Naive thymus-derived CD8-positive, alpha-beta T cell (primary cell): ENCODE data around the gene PSMB2. TPM values are rescaled to one million over a fixed set of nuclear protein-coding genes. Genes with fewer than 3 reads are reported as not detected.

Source experiments
- ATAC-seq, 2 donors: fragments of 150-1000 bp; cut with Tn5 transposase in 1 of 2; sonication (Bioruptor Pico), chemical (Tn5 transposase) in 1 of 2; 1 replicate in 1 of 2; 2 replicates in 1 of 2; pipeline ENCODE4 v1.10.0; 2021; ENCODE audit warnings: mild to moderate bottlenecking in 2 of 2, moderate library complexity in 2 of 2
- POLR2A ChIA-PET: fragments of 350-600 bp; sonication (Branson Sonifier 250); formaldehyde crosslinking; loops from one replicate; lab custom pipeline; 2021; ENCODE audit warnings: antibody characterized with exemption; lab: Charles Lee
- DNase-seq, 10 donors: peaks; one replicate each; pipeline versions ENCODE4 v3.0.0 to v3.0.0-alpha.2; 2020 to 2022
- H3K27ac Mint-ChIP-seq, 10 donors: one replicate each; pipeline ENCODE4 v1.8.0; 2020 to 2022; ENCODE audit warnings: mild to moderate bottlenecking in 10 of 10, mixed read lengths in 10 of 10, moderate library complexity in 4 of 10, inconsistent platforms in 1 of 10
- H3K27me3 Mint-ChIP-seq, 5 donors: one replicate each; pipeline ENCODE4 v1.8.0; 2021 to 2022; ENCODE audit warnings: mixed read lengths in 5 of 5
- H3K36me3 Mint-ChIP-seq, 3 donors: one replicate each; pipeline ENCODE4 v1.8.0; 2020 to 2022; ENCODE audit warnings: mixed read lengths in 3 of 3, mild to moderate bottlenecking in 2 of 3, inconsistent platforms in 1 of 3
- H3K4me1 Mint-ChIP-seq, 4 donors: one replicate each; pipeline ENCODE4 v1.8.0; 2021 to 2022; ENCODE audit warnings: mixed read lengths in 4 of 4
- H3K4me3 Mint-ChIP-seq, 10 donors: one replicate each; pipeline ENCODE4 v1.8.0; 2020 to 2022; ENCODE audit warnings: mild to moderate bottlenecking in 10 of 10, mixed read lengths in 10 of 10, moderate library complexity in 6 of 10, inconsistent platforms in 1 of 10
- H3K9me3 Mint-ChIP-seq, 9 donors: one replicate each; pipeline ENCODE4 v1.8.0; 2020 to 2022; ENCODE audit warnings: mixed read lengths in 9 of 9, mild to moderate bottlenecking in 3 of 9, inconsistent platforms in 1 of 9, moderate library complexity in 1 of 9
- polyA plus RNA-seq, 3 donors: library from polyadenylated mRNA; unstranded; fragments of 300-500 nt; fragmentation: Illumina TruSeq; gene quantifications; one replicate each; pipeline ENCODE4 v1.2.3, GENCODE V29; 2021
- total RNA-seq, 8 experiments: library from RNA in 2 of 8; stranded (reverse) in 2 of 8; gene quantifications; one replicate each; pipeline ENCODE4 v1.2.3 and lab custom pipeline; 2021 to 2026

The PSMB2 gene
- total and polyA plus RNA-seq, 5 experiments from 2014 or later: 26.1 to 72.5 (median 60.3) TPM

DNA sequence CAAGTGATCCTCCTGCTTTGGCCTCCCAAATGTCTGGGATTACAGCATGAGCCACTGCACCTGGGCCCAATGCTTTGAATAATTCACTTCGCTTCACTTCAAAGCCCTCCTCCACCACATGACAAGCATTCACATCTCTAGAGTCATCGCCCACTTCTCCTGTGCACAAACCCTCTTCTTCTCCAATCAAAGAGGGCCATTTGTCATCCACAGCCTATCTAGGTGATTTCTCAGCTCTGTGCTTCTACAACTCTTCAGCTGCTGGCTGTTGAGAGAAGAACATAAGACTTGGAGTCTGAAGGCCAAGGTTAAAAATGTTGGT lies 20.1 kb upstream of the PSMB2 start:
- Mint-ChIP-seq H3K36me3 (no peaks in the 10 kb centered on the region), H3K4me3 (no peak overlapping the region), H3K27ac (no peak overlapping the region), H3K27me3 (peaks cover 0 to 15% (median 6%) of the 10 kb centered on the region in 5 donors), H3K4me1 (peaks cover 0 to 3% (median 0%) of the 10 kb centered on the region in 4 donors), H3K9me3 (peaks cover 0 to 8% (median 0%) of the 10 kb centered on the region in 9 donors)
- ATAC-seq (no peak), DNase-seq (no peak)
- POLR2A ChIA-PET: no interaction called here

DNA sequence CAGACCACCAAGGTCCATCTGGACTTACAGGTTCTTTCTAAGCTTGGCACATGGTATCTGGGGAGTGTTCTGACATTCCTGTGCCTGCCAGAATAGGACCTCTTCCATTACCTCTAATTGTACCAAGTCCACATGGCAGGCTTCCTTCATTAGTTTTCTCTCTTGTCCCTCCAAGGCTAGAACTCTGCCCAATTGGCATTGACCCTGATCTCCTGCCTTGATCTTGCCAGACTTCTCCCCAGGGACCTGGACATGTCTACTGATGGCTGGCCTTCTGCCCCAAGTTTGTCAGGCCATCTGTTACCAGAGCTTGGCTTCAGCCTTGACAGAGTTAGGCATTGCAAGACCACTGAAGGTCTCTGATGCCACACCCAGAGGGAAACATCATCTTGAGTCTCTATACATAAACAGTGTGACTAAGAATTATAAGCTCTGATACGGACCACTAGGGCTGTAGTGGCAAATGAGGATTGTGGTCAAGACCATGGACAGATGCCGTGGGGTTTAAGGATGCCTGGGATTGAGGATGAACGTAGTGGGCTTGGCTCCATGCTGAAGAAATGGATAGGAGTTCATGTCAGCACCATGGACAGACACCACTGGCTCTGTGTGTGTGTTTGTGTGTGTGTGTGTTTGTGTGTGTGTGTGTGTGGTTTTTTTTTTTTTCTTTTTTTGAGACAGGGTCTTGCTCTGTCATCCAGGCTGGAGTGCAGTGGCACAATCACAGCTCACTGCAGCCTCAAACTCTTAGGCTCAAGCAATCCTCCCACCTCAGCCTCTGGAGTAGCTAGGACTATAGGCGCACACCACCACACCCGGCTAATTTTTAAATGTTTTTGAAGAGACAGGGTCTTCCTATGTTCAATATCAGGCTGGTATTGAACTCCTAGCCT lies 19.5 kb upstream of the PSMB2 start:
- H3K9me3 Mint-ChIP-seq: peaks cover 0 to 8% (median 0%) of the 10 kb centered on the region in 9 donors
- no peak for ATAC-seq
- H3K27ac Mint-ChIP-seq: no peak overlapping the region
- H3K27me3 Mint-ChIP-seq: peaks cover 0 to 9% (median 3%) of the 10 kb centered on the region in 5 donors
- peaks cover 0 to 3% (median 0%) of the 10 kb centered on the region in 4 donors for H3K4me1 Mint-ChIP-seq
- H3K36me3 Mint-ChIP-seq: no peaks in the 10 kb centered on the region
- DNase-seq: no peak
- no peak overlapping the region for H3K4me3 Mint-ChIP-seq
- POLR2A ChIA-PET: no interaction called here

DNA sequence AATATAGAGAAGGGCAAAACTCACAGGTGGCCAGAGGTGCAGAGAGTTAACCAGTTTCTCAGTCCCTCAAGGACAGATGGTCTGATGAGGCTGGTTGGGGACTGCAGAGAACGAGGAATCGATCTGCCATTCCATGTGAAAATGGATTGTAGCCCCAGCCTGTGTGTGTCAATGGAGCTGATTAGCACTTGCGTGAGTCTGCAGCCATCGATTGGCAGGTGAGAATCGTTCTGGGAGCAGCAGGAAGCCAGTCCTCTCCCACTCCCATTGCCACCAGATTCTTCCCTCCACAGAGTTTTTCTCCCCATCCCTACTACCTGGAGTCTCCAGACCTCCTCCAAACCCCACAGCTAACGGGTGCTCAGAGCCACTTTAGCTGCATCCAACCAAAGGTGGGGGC lies 18.3 kb upstream of the PSMB2 start:
- POLR2A ChIA-PET: no interaction called here
- no peak overlapping the region for H3K27ac Mint-ChIP-seq
- no peak overlapping the region for H3K4me3 Mint-ChIP-seq
- peaks cover 0 to 3% (median 0%) of the 10 kb centered on the region in 4 donors for H3K4me1 Mint-ChIP-seq
- DNase-seq (no peak), ATAC-seq (no peak)
- peaks cover 0 to 8% (median 3%) of the 10 kb centered on the region in 5 donors for H3K27me3 Mint-ChIP-seq
- H3K9me3 Mint-ChIP-seq: peaks cover 0 to 8% (median 0%) of the 10 kb centered on the region in 9 donors
- H3K36me3 Mint-ChIP-seq: no peaks in the 10 kb centered on the region

- H3K4me1 Mint-ChIP-seq: peaks cover 0 to 3% (median 0%) of the 10 kb centered on the region in 4 donors
- POLR2A ChIA-PET: no interaction called here
- peaks cover 0 to 8% (median 0%) of the 10 kb centered on the region in 9 donors for H3K9me3 Mint-ChIP-seq
- H3K36me3 Mint-ChIP-seq: no peaks in the 10 kb centered on the region
- H3K27ac Mint-ChIP-seq: peak overlapping the region in 2 of 10 donors; percentile 0 to 38
- peaks cover 1 to 8% (median 3%) of the 10 kb centered on the region in 5 donors for H3K27me3 Mint-ChIP-seq
- ATAC-seq (no peak), DNase-seq (no peak)
- no peak overlapping the region for H3K4me3 Mint-ChIP-seq
Measured at GRCh38 chr1:35657851-35658250, 16.5 kb upstream of the PSMB2 start.

GRCh38 chr1:35656863-35657232 lies 15.5 kb upstream of the PSMB2 start:
- Mint-ChIP-seq H3K9me3 (peaks cover 0 to 8% (median 0%) of the 10 kb centered on the region in 9 donors), H3K4me1 (peaks cover 0 to 3% (median 0%) of the 10 kb centered on the region in 4 donors)
- POLR2A ChIA-PET: no interaction called here

DNA sequence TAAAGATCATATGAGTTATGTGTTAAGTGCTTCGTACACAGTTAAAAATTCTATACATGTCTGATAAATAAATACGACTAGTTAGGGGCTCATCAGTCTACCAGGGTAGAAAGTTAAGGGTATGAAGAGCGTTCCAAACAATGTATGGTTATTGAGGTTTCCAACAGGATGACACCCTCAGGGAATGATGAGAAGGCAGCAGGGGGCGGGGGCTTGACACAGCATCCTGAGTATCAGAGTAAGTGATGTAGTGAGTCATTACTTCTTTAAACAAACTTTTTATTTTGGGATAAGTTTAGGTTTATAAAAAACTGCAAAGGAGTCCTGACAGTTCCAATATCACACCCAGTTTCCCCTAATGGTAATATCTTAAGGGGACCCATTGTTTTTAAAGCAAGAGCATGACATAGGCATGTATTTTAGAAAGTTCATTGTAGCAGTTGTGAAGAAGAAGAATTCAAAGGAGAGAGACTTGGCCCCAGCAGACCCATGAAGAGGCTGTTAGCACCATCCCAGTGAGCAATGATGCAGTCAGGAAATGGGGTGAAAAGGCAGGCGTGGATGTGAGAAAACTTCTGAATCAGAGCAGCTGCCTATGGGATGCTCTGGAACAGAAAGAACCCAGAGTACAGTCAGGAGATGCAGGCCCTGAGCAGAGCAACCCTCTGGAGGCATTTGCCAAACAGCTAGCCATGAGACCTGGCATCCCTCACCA lies 15.0 kb upstream of the PSMB2 start:
- no peak overlapping the region for H3K4me3 Mint-ChIP-seq
- no peak overlapping the region for H3K27ac Mint-ChIP-seq
- POLR2A ChIA-PET: no interaction called here
- no peaks in the 10 kb centered on the region for H3K36me3 Mint-ChIP-seq
- DNase-seq (no peak), ATAC-seq (no peak)
- H3K9me3 Mint-ChIP-seq: peaks cover 0 to 8% (median 0%) of the 10 kb centered on the region in 9 donors
- H3K27me3 Mint-ChIP-seq: peaks cover 1 to 12% (median 5%) of the 10 kb centered on the region in 5 donors
- peaks cover 0 to 3% (median 0%) of the 10 kb centered on the region in 4 donors for H3K4me1 Mint-ChIP-seq

More at GRCh38 chr1:35656863-35657232, 15.5 kb upstream of the PSMB2 start:
- ATAC-seq (no peak), DNase-seq (no peak)
- peaks cover 1 to 9% (median 5%) of the 10 kb centered on the region in 5 donors for H3K27me3 Mint-ChIP-seq
- no peak overlapping the region for H3K27ac Mint-ChIP-seq
- H3K4me3 Mint-ChIP-seq: no peak overlapping the region
- no peaks in the 10 kb centered on the region for H3K36me3 Mint-ChIP-seq

- Mint-ChIP-seq H3K27me3 (peaks cover 0 to 8% (median 3%) of the 10 kb centered on the region in 5 donors), H3K27ac (no peak overlapping the region), H3K36me3 (no peaks in the 10 kb centered on the region), H3K4me3 (no peak overlapping the region), H3K4me1 (peaks cover 0 to 3% (median 0%) of the 10 kb centered on the region in 4 donors), H3K9me3 (no peaks in the 10 kb centered on the region)
- ATAC-seq (no peak), DNase-seq (no peak)
- POLR2A ChIA-PET: no interaction called here
Measured at GRCh38 chr1:35655196-35655595, 13.9 kb upstream of the PSMB2 start.

DNA sequence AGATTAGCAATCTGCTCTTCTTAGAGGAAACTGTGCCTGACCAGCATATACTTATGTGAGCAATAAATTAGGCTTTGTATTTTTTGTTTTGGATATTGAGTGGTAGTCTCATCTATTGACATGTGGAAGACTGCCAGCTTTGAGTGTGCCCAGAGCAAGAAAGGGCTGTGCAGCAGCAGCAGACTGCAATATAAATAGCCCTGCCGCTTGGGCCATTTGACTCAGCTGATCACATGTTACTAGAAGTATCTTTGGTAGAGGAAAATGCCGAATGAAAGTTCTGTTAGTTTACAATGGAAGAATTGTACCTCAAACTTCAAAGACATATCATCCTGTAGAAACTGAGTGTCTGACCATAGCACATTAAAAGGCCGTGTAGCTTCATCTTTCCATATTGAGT lies 9.1 kb upstream of the PSMB2 start:
- H3K4me1 Mint-ChIP-seq: no peaks in the 10 kb centered on the region
- DNase-seq (no peak), ATAC-seq (no peak)
- POLR2A ChIA-PET: no interaction called here
- peaks cover 10 to 24% (median 13%) of the 10 kb centered on the region in 5 donors for H3K27me3 Mint-ChIP-seq
- no peak overlapping the region for H3K27ac Mint-ChIP-seq
- no peaks in the 10 kb centered on the region for H3K36me3 Mint-ChIP-seq
- no peak overlapping the region for H3K4me3 Mint-ChIP-seq
- no peaks in the 10 kb centered on the region for H3K9me3 Mint-ChIP-seq

GRCh38 chr1:35646043-35646442 lies 4.7 kb upstream of the PSMB2 start:
- H3K4me1 Mint-ChIP-seq: peaks cover 6 to 9% (median 7%) of the 10 kb centered on the region in 4 donors
- DNase-seq (no peak), ATAC-seq (no peak)
- H3K4me3 Mint-ChIP-seq: no peak overlapping the region
- H3K27me3 Mint-ChIP-seq: peaks cover 12 to 27% (median 22%) of the 10 kb centered on the region in 5 donors
- peaks cover 0 to 6% (median 5%) of the 10 kb centered on the region in 3 donors for H3K36me3 Mint-ChIP-seq
- no peak overlapping the region for H3K27ac Mint-ChIP-seq
- H3K9me3 Mint-ChIP-seq: no peaks in the 10 kb centered on the region
- POLR2A ChIA-PET: no interaction called here

DNA sequence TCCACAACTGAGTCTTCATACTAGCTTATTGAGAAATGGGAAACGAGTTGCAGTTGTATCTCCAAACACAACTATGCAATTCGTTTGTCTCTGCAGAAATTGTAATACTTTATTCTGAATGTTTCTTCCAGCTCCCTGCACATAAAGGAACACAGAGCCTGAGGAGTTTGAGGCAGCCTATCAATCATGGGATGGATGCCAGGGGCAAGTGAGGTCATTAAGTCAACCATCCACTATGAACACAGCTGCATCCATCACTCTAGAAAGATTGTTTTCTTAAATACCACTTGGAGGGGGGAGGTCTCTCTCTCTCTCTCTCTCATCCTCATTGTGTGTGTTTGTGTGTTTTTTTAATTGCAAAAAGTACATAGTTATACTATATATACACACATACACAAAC lies 2.9 kb upstream of the PSMB2 start:
- H3K4me3 Mint-ChIP-seq: peak overlapping the region in 3 of 10 donors; percentile 12 to 56 (median 43)
- DNase-seq: no peak
- H3K4me1 Mint-ChIP-seq: peaks cover 8 to 23% (median 19%) of the 10 kb centered on the region in 4 donors
- no peak for ATAC-seq
- H3K36me3 Mint-ChIP-seq: peaks cover 0 to 6% (median 5%) of the 10 kb centered on the region in 3 donors
- POLR2A ChIA-PET: no interaction called here
- no peaks in the 10 kb centered on the region for H3K9me3 Mint-ChIP-seq
- H3K27ac Mint-ChIP-seq: no peak overlapping the region
- peaks cover 11 to 25% (median 22%) of the 10 kb centered on the region in 5 donors for H3K27me3 Mint-ChIP-seq

DNA sequence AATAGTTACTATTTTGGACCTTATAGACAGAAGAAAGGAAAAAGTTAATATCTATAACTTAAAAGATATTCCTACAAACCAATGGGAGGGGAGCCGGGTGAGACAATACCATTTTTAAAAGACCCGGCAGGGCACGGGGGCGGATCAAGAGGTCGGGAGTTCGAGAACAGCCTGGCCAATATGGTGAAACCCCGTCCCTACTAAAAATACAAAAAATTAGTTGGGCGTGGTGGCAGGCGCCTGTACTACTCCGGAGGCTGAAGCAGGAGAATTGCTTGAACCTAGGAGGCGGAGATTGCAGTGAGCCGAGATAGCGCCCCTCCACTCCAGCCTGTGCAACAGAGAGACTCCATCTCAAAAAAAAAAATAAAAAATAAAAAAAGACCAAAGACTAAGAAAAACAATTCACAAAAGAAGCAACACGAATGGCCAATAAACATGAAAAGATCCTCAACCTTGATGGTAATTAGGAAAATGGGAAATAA lies 1.2 kb upstream of the PSMB2 start:
- Mint-ChIP-seq H3K4me3 (peak overlapping the region; percentile 99 to 100 (median 100)), H3K36me3 (peaks cover 5 to 6% (median 5%) of the 10 kb centered on the region in 3 donors), H3K9me3 (no peaks in the 10 kb centered on the region), H3K27me3 (peaks cover 11 to 22% (median 21%) of the 10 kb centered on the region in 5 donors), H3K27ac (peak overlapping the region in 8 of 10 donors; percentile 68 to 100 (median 99)), H3K4me1 (peaks cover 13 to 37% (median 32%) of the 10 kb centered on the region in 4 donors)
- peak in 1 of 10 donors; percentile 7 for DNase-seq
- POLR2A ChIA-PET: interaction anchor here (0.6 to 1.1 kb wide), 6 partner anchors 40 to 137 kb away, joined by 3 to 8 read pairs (median 5); partner anchors contain the start of genes KIAA0319L and NCDN
- no peak for ATAC-seq

DNA sequence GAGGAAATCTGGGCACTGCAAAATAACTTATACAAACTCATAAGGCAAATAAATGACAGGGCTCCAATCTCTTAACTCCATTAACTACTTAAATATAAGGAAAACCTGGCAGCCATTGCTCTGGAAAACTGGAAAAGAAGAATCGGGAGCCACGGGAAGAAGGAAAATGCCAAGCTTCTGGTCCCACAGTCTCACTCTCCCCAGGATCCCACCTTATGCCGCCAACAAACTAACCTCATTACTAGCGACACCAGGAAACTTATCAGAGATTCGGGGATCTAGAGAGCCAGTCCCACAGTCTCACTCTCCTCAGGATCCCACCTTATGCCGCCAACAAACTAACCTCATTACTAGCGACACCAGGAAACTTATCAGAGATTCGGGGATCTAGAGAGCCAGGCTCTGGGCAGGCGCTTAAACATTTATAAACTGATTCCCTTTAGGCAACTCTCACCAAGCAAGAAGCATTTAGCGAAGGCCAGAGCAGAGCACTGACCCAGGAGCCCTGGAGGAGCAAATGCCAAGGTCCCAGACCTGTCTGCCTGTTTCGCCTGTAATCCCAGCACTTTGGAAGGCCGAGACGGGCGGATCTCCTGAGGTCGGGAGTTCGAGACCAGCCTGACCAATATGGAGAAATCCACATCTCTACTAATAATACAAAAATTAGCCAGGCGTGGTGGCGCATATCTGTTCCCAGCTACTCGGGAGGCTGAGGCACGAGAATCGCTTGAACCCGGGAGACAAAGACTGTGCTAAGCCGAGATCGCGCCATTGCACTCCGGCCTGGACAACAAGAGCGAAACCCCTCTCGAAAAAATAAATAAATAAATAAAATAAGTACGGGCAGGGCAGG lies 720 bp downstream of the PSMB2 start:
- Mint-ChIP-seq H3K36me3 (peaks cover 6 to 13% (median 7%) of the 10 kb centered on the region in 3 donors), H3K27me3 (peaks cover 3 to 12% (median 8%) of the 10 kb centered on the region in 5 donors), H3K4me3 (peak overlapping the region; percentile 99 to 100 (median 100)), H3K27ac (peak overlapping the region; percentile 86 to 100 (median 99)), H3K4me1 (peaks cover 15 to 46% (median 38%) of the 10 kb centered on the region in 4 donors), H3K9me3 (no peaks in the 10 kb centered on the region)
- POLR2A ChIA-PET: interaction anchor here (0.6 to 1.0 kb wide), 3 partner anchors 83 to 448 kb away, joined by 3 to 4 read pairs (median 4); partner anchors contain the start of genes NCDN and SFPQ
- no peak for DNase-seq
- ATAC-seq: no peak
